Fibroblast of peridontal ligament (primary cell): ENCODE data around the gene MED7.
A peak's percentile ranks its signal among the peaks of the same experiment; 100 is the strongest.
"Not testable (repeated sequence)": the region's sequence is repeated elsewhere in the genome, so short reads cannot be mapped to it uniquely, and the experiment has no call there.

Source experiments
- DNase-seq: peaks from one replicate; pipeline ENCODE4 v3.0.0-alpha.2; 2010; ENCODE audit errors: extremely low read depth

MED7 gene

GRCh38 chr5:157142317-157143126, at the start of gene MED7:
Gene MED7, minus strand, starts transcription at chr5:157142865. Its CDS starts 3,434 bp downstream, at chr5:157139431.
- DNase-seq: peak; percentile 100

- DNase-seq: no peak
These were observed 46.6 kb upstream of the MED7 start for GRCh38 chr5:157189223-157189622.

DNA sequence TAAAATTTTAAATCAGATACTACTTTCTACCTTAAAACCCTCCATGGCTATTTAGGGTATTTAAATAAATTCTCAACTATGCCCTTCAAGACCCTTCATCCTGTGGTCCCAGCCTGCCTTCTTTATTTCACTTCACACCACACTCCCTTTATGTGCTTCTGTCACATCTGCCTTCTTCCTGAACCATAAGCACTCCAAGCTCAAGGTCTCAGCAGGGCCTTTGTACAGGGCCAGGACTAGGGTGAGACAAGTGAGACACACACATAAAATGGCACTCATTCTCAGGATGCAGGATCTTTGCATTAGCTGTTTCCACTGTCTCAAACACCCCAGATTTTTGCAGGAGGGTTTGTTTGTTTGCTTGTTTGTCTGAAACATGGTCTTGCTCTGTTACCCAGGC, 45.6 kb upstream of the MED7 start:
- no peak for DNase-seq

DNA sequence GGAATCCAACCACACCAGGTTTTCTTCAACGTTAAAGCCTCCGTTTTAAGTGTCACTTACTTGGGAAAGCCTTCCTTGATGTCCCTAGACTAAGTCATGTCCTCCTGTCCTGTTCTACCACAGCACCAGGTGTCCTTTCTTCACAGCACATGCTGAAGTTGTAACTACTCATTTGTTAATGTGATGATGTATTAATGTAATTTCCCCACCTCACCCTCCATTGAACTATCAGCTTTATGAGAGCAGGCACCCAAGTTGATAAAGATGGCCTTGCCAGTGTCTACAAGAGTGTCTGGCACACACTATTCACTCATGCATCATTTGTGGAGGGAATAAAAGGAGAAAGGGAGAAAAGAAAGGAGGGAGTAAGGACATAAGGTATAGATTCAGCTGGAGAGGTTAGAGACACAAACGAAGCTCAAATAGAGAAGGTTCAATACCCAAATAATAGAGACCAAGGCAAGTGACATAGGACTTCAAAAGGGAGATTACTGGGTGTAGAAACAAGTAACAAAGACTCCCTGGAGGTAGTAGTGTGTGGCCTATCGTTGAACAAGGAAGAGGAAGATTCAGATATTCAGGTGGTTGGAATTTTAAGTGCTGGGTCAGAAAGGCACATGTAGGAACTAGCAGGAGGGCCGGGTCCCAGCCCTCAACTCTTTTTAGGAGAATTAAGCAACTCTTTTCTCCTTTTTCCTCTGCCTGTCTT, 44.5 kb upstream of the MED7 start:
- DNase-seq: no peak

DNA sequence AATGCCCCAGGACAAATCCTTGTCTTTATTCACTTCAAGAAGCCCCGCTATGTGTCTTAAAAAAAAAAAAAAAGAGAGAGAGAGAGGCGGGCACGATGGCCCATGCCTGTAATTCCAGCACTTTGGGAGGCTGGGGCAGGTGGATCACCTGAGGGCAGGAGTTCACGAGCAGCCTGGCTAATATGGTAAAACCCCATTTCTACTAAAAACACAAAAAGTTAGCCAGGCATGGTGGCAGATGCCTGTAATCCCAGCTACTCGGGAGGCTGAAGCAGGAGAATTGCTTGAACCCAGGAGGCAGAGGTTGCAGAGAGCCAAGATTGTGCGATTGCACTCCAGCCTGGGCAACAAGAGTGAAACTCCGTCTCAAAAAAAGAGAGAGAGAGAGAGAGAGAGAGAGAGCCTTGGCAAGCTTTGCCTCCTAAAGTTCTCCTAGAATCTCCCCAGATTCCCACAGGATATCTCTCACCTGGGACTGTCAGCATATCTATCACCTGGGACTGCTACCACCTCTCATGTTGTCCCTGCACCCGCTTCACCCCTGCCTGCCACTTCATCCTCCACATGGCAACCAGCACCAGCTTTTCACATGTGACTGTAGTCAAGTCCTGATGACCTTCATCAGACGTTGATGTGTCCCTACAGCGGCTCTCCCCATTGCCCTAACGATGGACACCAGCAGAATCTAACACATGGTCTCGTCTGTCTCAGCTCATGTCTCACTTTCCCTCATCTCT, 43.8 kb upstream of the MED7 start:
- DNase-seq: no peak

DNA sequence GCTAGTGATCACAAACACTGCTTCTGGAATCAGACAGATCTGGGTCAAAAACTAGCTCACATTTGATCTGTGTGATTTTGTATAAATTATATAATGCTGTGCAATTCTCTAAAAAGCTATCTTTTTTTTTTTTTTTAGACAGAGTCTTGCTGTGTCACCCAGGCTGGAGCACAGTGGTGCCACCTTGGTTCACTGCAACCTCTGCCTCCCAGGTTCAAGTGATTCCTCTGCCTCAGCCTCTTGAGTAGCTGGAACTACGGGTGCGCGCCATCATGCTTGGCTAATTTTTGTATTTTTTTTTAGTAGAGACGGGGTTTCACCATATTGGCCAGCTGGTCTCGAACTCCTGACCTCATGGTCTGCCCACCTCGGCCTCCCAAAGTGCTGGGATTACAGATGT, 42.5 kb upstream of the MED7 start:
- DNase-seq: not testable (repeated sequence)

GRCh38 chr5:157184117-157184670, 41.5 kb upstream of the MED7 start:
- DNase-seq: no peak

GRCh38 chr5:157182143-157182757, 39.6 kb upstream of the MED7 start:
- DNase-seq: no peak

DNA sequence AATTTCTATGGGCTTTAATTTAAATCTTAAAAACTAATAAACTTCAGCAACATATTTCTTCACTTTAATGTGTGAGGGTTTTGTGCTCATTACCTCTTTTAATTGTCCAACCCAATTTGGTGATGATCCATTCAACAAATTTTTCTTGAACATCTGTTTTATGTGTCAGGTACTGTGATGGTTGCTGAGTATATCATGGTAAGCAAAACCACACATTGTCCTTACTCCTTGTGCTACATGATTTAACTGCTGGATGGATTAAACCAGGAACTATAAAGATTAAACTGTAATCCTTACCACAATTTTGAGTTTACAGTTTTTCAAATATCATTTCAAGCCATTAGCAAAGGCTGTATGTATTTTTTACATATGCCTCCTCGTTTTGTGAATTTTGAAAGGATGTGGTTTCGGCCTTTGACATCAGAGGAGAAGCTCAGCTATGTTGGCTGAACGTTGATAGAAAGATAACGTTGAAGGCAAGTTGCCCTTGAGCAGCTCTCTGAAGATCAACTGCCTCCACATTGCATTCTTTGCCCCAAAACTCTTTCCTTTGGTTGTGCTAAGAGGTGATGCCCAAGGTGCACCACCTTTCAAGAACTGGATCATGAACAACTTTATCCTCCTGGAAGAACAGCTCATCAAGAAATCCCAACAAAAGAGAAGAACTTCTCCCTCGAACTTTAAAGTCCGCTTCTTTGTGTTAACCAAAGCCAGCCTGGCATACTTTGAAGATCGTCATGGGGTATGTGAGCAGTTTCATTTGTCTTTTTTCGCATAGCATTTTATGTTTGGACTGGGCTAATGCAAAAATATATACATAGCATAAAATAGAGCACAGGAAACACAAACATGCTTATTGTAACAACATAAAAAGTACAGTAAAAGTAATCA, 38.0 kb upstream of the MED7 start, which contains the start of gene ITK:
TSS of gene ITK (plus strand) at position 467 of the 891 bp plus-strand sequence. CDS start at position 605, 138 bp downstream.
- no peak for DNase-seq

DNA sequence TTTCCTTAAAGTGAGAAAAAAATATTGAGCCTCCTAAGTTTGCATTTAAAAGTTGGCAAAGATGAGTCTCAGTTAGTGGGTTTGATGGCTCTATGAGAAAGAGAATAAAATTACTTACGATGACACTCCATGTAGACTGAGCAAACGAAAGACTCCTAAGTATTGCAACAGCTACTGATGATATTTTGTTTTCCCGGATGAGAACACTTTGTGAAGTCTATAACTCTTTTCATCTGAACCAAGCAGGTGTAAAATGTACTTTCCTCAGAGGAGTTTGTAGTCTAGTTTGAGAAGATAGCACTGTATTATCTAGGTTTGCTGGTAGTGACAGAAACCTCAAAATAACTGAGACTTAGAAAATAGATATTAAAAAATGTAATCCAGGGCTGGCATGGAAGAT, 36.3 kb upstream of the MED7 start:
- no peak for DNase-seq

DNA sequence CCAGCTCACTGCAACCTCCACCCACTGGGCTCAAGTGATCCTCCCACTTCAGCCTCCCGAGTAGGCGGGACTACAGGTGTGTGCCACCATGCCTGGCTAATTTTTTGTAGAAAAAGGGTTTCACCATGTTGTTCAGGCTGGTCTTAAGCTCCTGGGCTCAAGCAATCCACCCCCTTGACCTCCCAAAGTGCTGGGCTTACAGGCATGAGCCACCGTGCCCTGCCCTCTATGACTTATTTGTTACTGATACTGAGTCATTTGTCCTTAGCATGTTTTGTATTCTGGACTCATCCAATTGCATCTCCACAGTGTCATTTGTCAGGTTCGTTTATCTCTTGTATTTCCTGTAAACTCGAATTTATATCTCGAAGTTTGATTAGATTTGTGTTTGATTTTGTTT, 35.3 kb upstream of the MED7 start:
- DNase-seq: no peak

- DNase-seq: no peak
These were observed 32.5 kb upstream of the MED7 start for GRCh38 chr5:157175071-157175612.

DNA sequence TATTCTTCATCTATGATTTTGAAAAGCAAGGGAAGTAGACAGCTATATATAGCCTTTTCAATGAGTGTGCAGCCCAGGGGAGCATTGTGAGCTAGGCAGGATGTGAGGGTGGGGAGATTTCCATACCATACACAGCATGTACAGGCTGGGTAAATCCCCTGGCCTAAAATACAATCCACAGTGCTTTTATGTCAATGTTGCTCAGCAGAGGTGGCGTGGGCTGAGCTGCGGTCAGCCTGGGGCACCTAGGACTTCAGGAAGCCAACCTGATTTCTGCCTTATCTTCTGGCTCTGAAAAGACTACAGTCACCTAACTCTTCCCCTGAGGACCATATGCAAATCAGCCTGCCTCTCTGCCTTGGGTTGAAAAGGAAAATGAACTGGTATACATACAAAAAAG, 29.7 kb upstream of the MED7 start:
- DNase-seq: no peak

- DNase-seq: no peak
These were observed 25.6 kb upstream of the MED7 start for GRCh38 chr5:157168286-157168685.

DNA sequence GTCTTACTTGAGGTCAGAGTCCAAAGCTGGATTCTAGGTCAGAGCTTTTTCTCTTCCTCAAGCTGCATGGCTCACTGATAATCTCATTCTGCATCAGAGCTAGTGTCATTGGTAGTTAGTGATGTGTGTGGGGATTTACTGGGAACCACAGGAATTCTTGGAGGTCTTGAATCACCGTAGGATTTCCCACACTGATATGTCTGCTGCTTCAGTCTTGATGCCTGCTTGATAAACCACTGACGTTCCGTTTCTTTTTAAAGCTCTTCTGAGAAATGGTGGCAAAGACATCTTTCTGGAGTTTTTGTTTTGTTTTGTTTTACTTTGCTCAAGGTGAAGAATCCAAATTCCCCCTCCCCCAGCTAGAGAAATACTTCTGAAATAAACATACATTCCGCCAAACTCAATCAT, 24.6 kb upstream of the MED7 start:
- DNase-seq: peak; percentile 61

DNA sequence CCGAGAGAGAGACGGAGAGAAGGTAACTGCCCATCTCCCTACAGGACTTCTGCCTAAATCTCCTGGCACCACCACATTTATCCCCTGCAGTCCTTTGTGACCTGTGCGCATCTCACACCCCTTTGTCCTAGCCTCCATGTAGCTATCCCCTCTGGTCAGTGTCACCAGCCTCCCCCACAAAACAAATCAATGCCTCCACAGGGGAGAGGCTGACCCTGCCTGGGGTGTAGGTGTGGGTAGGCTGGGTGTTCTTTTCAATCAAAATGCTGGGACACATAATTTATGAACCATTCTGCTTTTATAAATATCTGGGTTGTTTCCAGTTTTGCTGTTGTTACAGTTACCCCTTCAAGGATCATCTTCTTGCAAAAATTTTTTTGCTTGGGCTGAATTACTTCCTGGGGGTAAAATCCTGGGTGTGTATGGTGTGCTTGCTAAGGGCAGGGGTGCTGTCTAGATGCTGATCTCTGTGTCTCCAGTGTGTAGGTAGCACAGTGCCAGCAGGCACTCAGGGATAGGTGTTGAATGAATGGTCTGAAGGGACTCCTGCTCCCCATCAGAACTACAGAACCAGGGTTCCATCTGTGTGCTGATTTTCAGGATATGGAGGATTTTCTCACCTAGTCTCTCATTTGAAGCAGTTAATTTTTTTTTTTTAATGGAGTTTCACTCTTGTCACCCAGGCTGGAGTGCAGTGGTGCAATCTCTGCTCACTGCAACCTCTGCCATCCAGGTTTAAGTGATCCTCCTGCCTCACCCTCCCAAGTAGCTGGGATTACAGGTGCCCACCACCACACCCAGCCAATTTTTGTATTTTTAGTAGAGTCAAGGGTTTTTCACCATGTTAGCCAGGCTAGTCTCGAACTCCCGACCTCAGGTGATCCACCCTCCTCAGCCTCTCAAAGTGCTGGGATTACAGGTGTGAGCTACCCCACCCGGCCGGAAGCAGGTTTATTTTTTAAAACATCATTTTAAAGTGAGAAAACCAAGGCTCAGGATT, 23.8 kb upstream of the MED7 start, which contains the start of gene GARIN3:
TSS of gene GARIN3 (minus strand) at position 51 of the 1,000 bp plus-strand sequence. CDS start 96 bp downstream, outside the sequence.
- no peak for DNase-seq

DNA sequence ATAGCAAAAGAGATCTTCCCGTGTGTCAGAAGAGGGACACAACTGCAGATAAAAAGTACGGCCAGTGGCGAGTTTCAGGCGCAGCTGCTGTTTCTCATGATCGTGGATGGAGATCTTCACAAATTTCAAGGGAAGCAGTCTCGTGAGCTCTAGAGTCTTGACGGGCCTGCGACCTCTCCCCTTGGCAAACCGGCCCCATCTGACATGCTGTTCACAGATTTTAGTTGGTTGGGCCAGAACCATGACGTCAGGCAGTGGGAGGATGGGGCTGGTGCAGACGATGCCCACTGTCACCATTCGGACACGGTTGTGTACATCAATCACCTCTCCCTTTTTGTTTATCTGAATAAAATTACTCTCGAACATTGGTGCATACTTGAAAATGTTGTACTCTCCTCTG, 23.0 kb upstream of the MED7 start:
- no peak for DNase-seq

DNA sequence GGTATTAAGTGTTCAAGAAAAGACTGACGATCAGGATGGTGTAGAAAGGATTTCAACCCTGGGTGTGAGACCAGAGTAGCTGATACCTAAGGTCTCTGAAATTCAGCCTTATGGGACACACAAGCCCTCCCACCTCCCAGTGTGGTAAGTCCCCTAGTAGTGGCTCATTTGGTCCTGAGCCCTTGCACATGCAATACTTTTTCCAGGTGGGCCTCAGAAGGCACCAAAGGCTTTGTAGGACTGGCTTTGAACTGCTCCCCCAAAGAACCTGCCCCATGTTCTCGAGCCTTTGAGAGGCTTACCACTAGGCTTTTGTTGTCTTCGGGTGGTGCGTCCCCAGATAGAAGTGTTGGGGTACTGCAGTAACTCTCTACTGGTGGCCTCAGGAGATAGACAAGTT, 22.6 kb upstream of the MED7 start:
- no peak for DNase-seq

GRCh38 chr5:157164521-157164920, 21.9 kb upstream of the MED7 start:
- DNase-seq: no peak
